ENCODE measurements around the gene NDFIP1.

DNA sequence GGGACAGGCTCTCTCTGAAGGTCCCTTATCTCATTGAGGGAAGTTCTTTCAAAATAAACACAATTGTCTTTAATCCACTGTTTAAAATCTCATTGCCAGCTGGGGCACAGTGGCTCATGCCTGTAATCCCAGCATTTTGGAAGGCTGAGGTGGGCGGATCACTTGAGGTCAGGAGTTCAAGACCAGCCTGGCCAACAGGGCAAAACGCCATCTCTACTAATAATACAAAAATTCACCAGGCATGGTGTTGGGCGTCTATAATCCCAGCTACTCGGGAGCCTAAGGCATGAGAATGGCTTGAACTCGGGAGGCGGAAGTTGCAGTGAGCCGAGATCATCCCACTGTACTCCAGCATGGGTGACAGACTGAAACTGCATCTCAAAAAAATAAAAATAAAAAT is 8.3 kb upstream of the NDFIP1 start:
- TF ChIP-seq, protein P1, sequence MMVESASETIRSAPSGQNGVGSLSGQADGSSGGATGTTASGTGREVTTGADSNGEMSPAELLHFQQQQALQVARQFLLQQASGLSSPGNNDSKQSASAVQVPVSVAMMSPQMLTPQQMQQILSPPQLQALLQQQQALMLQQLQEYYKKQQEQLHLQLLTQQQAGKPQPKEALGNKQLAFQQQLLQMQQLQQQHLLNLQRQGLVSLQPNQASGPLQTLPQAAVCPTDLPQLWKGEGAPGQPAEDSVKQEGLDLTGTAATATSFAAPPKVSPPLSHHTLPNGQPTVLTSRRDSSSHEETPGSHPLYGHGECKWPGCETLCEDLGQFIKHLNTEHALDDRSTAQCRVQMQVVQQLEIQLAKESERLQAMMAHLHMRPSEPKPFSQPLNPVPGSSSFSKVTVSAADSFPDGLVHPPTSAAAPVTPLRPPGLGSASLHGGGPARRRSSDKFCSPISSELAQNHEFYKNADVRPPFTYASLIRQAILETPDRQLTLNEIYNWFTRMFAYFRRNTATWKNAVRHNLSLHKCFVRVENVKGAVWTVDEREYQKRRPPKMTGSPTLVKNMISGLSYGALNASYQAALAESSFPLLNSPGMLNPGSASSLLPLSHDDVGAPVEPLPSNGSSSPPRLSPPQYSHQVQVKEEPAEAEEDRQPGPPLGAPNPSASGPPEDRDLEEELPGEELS (CRISPR knock-in tag; IDR thresholded peaks at IDR 0.05), result no peak
- TF ChIP-seq ZBTB21 (CRISPR knock-in tag; IDR thresholded peaks at IDR 0.05; ENCODE audit: borderline replicate concordance) (no peak), MAX (CRISPR knock-in tag; IDR thresholded peaks at IDR 0.05) (no peak), ATF1 (CRISPR knock-in tag; IDR thresholded peaks at IDR 0.05) (no peak), CTCF (IDR thresholded peaks at IDR 0.05) (no peak), ATF3 (CRISPR knock-in tag; conservative IDR thresholded peaks at IDR 0.05) (no peak), CREB1 (CRISPR knock-in tag; IDR thresholded peaks at IDR 0.05) (no peak)
- TF ChIP-seq, protein P2, sequence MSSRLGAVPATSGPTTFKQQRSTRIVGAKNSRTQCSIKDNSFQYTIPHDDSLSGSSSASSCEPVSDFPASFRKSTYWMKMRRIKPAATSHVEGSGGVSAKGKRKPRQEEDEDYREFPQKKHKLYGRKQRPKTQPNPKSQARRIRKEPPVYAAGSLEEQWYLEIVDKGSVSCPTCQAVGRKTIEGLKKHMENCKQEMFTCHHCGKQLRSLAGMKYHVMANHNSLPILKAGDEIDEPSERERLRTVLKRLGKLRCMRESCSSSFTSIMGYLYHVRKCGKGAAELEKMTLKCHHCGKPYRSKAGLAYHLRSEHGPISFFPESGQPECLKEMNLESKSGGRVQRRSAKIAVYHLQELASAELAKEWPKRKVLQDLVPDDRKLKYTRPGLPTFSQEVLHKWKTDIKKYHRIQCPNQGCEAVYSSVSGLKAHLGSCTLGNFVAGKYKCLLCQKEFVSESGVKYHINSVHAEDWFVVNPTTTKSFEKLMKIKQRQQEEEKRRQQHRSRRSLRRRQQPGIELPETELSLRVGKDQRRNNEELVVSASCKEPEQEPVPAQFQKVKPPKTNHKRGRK (CRISPR knock-in tag; IDR thresholded peaks at IDR 0.05; ENCODE audit: borderline replicate concordance), result no peak
- TF ChIP-seq, protein P3, sequence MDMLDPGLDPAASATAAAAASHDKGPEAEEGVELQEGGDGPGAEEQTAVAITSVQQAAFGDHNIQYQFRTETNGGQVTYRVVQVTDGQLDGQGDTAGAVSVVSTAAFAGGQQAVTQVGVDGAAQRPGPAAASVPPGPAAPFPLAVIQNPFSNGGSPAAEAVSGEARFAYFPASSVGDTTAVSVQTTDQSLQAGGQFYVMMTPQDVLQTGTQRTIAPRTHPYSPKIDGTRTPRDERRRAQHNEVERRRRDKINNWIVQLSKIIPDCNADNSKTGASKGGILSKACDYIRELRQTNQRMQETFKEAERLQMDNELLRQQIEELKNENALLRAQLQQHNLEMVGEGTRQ (CRISPR knock-in tag; IDR thresholded peaks at IDR 0.05), result no peak
